ENCODE results near the gene SPAG17. TPM values are rescaled to one million over a fixed set of nuclear protein-coding genes. Genes with fewer than 3 reads are reported as not detected.
A peak's percentile ranks its signal among the peaks of the same experiment; 100 is the strongest.

SPAG17 gene
- total and polyA plus RNA-seq, 2 experiments from 2014 or later, result 0.42 to 1.2 TPM

GRCh38 chr1:118137900-118138299 is 47.1 kb downstream of the SPAG17 start:
- H3K36me3 ChIP-seq, result no peaks in the 10 kb centered on the region
- no peak overlapping the region for H3K27ac ChIP-seq
- no peak for TF ChIP-seq CTCF (IDR thresholded peaks at IDR 0.05; ENCODE audit: low read depth, low read length)
- no peak for DNase-seq (ENCODE audit: low read depth in 1 of 2, low spot score in 1 of 2)
- H3K9me3 ChIP-seq (ENCODE audit: low read depth), result no peaks in the 10 kb centered on the region
- no peaks in the 10 kb centered on the region for H3K4me1 ChIP-seq (ENCODE audit: low read depth)
- no peaks in the 10 kb centered on the region for H3K27me3 ChIP-seq
- H3K4me3 ChIP-seq, result no peak overlapping the region

- H3K27ac ChIP-seq, result no peak overlapping the region
- no peaks in the 10 kb centered on the region for H3K9me3 ChIP-seq (ENCODE audit: low read depth)
- no peak for TF ChIP-seq CTCF (IDR thresholded peaks at IDR 0.05; ENCODE audit: low read depth, low read length)
- no peaks in the 10 kb centered on the region for H3K27me3 ChIP-seq
- no peaks in the 10 kb centered on the region for H3K36me3 ChIP-seq
- DNase-seq (ENCODE audit: low read depth in 1 of 2, low spot score in 1 of 2), result peak in 1 of 2 donors; percentile 67
- no peaks in the 10 kb centered on the region for H3K4me1 ChIP-seq (ENCODE audit: low read depth)
- H3K4me3 ChIP-seq, result no peak overlapping the region
Measured at GRCh38 chr1:118136187-118136941, 48.7 kb downstream of the SPAG17 start.

- Histone ChIP-seq H3K4me1 (ENCODE audit: low read depth) (no peaks in the 10 kb centered on the region), H3K9me3 (ENCODE audit: low read depth) (no peaks in the 10 kb centered on the region), H3K27me3 (no peaks in the 10 kb centered on the region), H3K36me3 (no peaks in the 10 kb centered on the region), H3K27ac (no peak overlapping the region), H3K4me3 (no peak overlapping the region)
- DNase-seq (ENCODE audit: low read depth in 1 of 2, low spot score in 1 of 2), result no peak
- TF ChIP-seq CTCF (IDR thresholded peaks at IDR 0.05; ENCODE audit: low read depth, low read length), result no peak
Measured at GRCh38 chr1:118132000-118132399, 53.0 kb downstream of the SPAG17 start.

GRCh38 chr1:118128761-118129160 is 56.3 kb downstream of the SPAG17 start:
- TF ChIP-seq CTCF (IDR thresholded peaks at IDR 0.05; ENCODE audit: low read depth, low read length), result no peak
- Histone ChIP-seq H3K36me3 (no peaks in the 10 kb centered on the region), H3K27me3 (no peaks in the 10 kb centered on the region), H3K9me3 (ENCODE audit: low read depth) (no peaks in the 10 kb centered on the region), H3K4me1 (ENCODE audit: low read depth) (no peaks in the 10 kb centered on the region), H3K27ac (no peak overlapping the region), H3K4me3 (no peak overlapping the region)
- DNase-seq (ENCODE audit: low read depth in 1 of 2, low spot score in 1 of 2), result no peak

- Histone ChIP-seq H3K4me1 (ENCODE audit: low read depth) (no peaks in the 10 kb centered on the region), H3K27ac (no peak overlapping the region), H3K9me3 (ENCODE audit: low read depth) (no peaks in the 10 kb centered on the region), H3K4me3 (no peak overlapping the region), H3K36me3 (no peaks in the 10 kb centered on the region), H3K27me3 (no peaks in the 10 kb centered on the region)
- DNase-seq (ENCODE audit: low read depth in 1 of 2, low spot score in 1 of 2), result no peak
- TF ChIP-seq CTCF (IDR thresholded peaks at IDR 0.05; ENCODE audit: low read depth, low read length), result no peak
Measured at GRCh38 chr1:118124064-118124463, 61.0 kb downstream of the SPAG17 start.
